ENCODE results near the gene IVD. TPM values are rescaled to one million over a fixed set of nuclear protein-coding genes. Genes with fewer than 3 reads are reported as not detected.

Gene IVD
- total and polyA plus RNA-seq, 2 of the 8 experiments (the other 6 are each of a cell fraction or from before 2014, with no cell fraction given), result 55.2 to 78.8 TPM

- TF ChIP-seq, protein P1, sequence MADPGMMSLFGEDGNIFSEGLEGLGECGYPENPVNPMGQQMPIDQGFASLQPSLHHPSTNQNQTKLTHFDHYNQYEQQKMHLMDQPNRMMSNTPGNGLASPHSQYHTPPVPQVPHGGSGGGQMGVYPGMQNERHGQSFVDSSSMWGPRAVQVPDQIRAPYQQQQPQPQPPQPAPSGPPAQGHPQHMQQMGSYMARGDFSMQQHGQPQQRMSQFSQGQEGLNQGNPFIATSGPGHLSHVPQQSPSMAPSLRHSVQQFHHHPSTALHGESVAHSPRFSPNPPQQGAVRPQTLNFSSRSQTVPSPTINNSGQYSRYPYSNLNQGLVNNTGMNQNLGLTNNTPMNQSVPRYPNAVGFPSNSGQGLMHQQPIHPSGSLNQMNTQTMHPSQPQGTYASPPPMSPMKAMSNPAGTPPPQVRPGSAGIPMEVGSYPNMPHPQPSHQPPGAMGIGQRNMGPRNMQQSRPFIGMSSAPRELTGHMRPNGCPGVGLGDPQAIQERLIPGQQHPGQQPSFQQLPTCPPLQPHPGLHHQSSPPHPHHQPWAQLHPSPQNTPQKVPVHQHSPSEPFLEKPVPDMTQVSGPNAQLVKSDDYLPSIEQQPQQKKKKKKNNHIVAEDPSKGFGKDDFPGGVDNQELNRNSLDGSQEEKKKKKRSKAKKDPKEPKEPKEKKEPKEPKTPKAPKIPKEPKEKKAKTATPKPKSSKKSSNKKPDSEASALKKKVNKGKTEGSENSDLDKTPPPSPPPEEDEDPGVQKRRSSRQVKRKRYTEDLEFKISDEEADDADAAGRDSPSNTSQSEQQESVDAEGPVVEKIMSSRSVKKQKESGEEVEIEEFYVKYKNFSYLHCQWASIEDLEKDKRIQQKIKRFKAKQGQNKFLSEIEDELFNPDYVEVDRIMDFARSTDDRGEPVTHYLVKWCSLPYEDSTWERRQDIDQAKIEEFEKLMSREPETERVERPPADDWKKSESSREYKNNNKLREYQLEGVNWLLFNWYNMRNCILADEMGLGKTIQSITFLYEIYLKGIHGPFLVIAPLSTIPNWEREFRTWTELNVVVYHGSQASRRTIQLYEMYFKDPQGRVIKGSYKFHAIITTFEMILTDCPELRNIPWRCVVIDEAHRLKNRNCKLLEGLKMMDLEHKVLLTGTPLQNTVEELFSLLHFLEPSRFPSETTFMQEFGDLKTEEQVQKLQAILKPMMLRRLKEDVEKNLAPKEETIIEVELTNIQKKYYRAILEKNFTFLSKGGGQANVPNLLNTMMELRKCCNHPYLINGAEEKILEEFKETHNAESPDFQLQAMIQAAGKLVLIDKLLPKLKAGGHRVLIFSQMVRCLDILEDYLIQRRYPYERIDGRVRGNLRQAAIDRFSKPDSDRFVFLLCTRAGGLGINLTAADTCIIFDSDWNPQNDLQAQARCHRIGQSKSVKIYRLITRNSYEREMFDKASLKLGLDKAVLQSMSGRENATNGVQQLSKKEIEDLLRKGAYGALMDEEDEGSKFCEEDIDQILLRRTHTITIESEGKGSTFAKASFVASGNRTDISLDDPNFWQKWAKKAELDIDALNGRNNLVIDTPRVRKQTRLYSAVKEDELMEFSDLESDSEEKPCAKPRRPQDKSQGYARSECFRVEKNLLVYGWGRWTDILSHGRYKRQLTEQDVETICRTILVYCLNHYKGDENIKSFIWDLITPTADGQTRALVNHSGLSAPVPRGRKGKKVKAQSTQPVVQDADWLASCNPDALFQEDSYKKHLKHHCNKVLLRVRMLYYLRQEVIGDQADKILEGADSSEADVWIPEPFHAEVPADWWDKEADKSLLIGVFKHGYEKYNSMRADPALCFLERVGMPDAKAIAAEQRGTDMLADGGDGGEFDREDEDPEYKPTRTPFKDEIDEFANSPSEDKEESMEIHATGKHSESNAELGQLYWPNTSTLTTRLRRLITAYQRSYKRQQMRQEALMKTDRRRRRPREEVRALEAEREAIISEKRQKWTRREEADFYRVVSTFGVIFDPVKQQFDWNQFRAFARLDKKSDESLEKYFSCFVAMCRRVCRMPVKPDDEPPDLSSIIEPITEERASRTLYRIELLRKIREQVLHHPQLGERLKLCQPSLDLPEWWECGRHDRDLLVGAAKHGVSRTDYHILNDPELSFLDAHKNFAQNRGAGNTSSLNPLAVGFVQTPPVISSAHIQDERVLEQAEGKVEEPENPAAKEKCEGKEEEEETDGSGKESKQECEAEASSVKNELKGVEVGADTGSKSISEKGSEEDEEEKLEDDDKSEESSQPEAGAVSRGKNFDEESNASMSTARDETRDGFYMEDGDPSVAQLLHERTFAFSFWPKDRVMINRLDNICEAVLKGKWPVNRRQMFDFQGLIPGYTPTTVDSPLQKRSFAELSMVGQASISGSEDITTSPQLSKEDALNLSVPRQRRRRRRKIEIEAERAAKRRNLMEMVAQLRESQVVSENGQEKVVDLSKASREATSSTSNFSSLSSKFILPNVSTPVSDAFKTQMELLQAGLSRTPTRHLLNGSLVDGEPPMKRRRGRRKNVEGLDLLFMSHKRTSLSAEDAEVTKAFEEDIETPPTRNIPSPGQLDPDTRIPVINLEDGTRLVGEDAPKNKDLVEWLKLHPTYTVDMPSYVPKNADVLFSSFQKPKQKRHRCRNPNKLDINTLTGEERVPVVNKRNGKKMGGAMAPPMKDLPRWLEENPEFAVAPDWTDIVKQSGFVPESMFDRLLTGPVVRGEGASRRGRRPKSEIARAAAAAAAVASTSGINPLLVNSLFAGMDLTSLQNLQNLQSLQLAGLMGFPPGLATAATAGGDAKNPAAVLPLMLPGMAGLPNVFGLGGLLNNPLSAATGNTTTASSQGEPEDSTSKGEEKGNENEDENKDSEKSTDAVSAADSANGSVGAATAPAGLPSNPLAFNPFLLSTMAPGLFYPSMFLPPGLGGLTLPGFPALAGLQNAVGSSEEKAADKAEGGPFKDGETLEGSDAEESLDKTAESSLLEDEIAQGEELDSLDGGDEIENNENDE (IDR thresholded peaks at IDR 0.05; ENCODE audit: insufficient replicate concordance, low read length), result no peak
- TF ChIP-seq ASH2L (IDR thresholded peaks at IDR 0.05; ENCODE audit: low read length) (no peak), EP300 (IDR thresholded peaks at IDR 0.05; ENCODE audit: borderline replicate concordance in 1 of 2, low read depth in 2 of 2, low read length in 2 of 2) (no peak), YY1 (IDR thresholded peaks at IDR 0.05; ENCODE audit: low read depth, low read length) (no peak), ATF3 (IDR thresholded peaks at IDR 0.05; ENCODE audit: insufficient read depth, low read depth, low read length) (no peak), SIRT6 (IDR thresholded peaks at IDR 0.05; ENCODE audit: low read length) (no peak), POLR2A (IDR thresholded peaks at IDR 0.05; ENCODE audit: control extremely low read depth in 1 of 2, low read depth in 2 of 2, low read length in 2 of 2) (no peak), BCL11A (IDR thresholded peaks at IDR 0.05; ENCODE audit: low read depth in 2 of 2, low read length in 2 of 2) (no peak), CBX5 (IDR thresholded peaks at IDR 0.05; ENCODE audit: low read depth, low read length) (no peak)
Measured at GRCh38 chr15:40365624-40366456, 39.8 kb upstream of the IVD start (continued).
